Astrocyte of the cerebellum (primary cell): Measurements from ENCODE around the gene PCDHB14.
"Not testable (repeated sequence)": the region's sequence is repeated elsewhere in the genome, so short reads cannot be mapped to it uniquely, and the experiment has no call there.

ENCODE experiments used
- DNase-seq: peaks from one replicate; pipeline ENCODE4 v3.0.0-alpha.2; 2011; ENCODE audit warnings: low read depth
- H3K4me3 ChIP-seq: 2 replicates; pipeline ENCODE4 v1.5.1; 2011; ENCODE audit warnings: mild to moderate bottlenecking, low read depth, low read length, moderate library complexity
- CTCF ChIP-seq: IDR thresholded peaks from 2 replicates; pipeline ENCODE4 v1.5.1; 2012; ENCODE audit warnings: low read length, low read depth, moderate library complexity, mild to moderate bottlenecking; ENCODE audit errors: missing control alignments
- in situ Hi-C: cut with HindIII; loops from 2 replicates; pipeline ENCODE4 v1.10.0; 2017; ENCODE audit warnings: low sequenced_read_pairs

PCDHB14 gene

GRCh38 chr5:141236516-141237313, 13.6 kb downstream of the PCDHB14 start:
- TF ChIP-seq CTCF = no peak
- in situ Hi-C loops = no loop called here
- DNase-seq = no peak
- no peak overlapping the region for H3K4me3 ChIP-seq

- no peak for DNase-seq
- in situ Hi-C loops = no loop called here
- H3K4me3 ChIP-seq = no peak overlapping the region
- no peak for TF ChIP-seq CTCF
These were observed 18.4 kb downstream of the PCDHB14 start for GRCh38 chr5:141241496-141241895.

GRCh38 chr5:141245250-141245717, 22.1 kb downstream of the PCDHB14 start, which contains the start of gene PCDHB15:
TSS of gene PCDHB15 (plus strand) at chr5:141245395. CDS start at chr5:141245579, 184 bp downstream.
- peak within 1 kb of the TSS; percentile 9 for H3K4me3 ChIP-seq
- in situ Hi-C loops = no loop called here

GRCh38 chr5:141246971-141247370, 23.8 kb downstream of the PCDHB14 start:
- DNase-seq, in situ Hi-C loops, H3K4me3 ChIP-seq: not testable (repeated sequence)

More at GRCh38 chr5:141245250-141245717, 22.1 kb downstream of the PCDHB14 start, which contains the start of gene PCDHB15:
- TF ChIP-seq CTCF = no peak
- no peak for DNase-seq

GRCh38 chr5:141247434-141247833, 24.3 kb downstream of the PCDHB14 start:
- H3K4me3 ChIP-seq, DNase-seq, in situ Hi-C loops: not testable (repeated sequence)

- TF ChIP-seq CTCF = no peak
- no peak overlapping the region for H3K4me3 ChIP-seq
- in situ Hi-C loops = no loop called here
- DNase-seq = no peak
These were observed 27.4 kb downstream of the PCDHB14 start for GRCh38 chr5:141250576-141250975.

GRCh38 chr5:141258464-141258863, 35.3 kb downstream of the PCDHB14 start:
- no peak overlapping the region for H3K4me3 ChIP-seq
- in situ Hi-C loops = no loop called here
- DNase-seq = no peak
- TF ChIP-seq CTCF = no peak

GRCh38 chr5:141258948-141259347, 35.8 kb downstream of the PCDHB14 start:
- in situ Hi-C loops = no loop called here
- TF ChIP-seq CTCF = no peak
- DNase-seq = no peak
- H3K4me3 ChIP-seq = no peak overlapping the region
